Peyer's patch (tissue), 4 donors: ENCODE data around the gene TSPEAR. TPM values are rescaled to one million over a fixed set of nuclear protein-coding genes. Genes with fewer than 3 reads are reported as not detected.
A peak's percentile ranks its signal among the peaks of the same experiment; 100 is the strongest.

Experiments used
- DNase-seq, 3 donors: peaks; one replicate each; pipeline ENCODE4 v3.0.0-alpha.2; 2017 to 2019
- H3K27ac ChIP-seq, 4 donors: fragments of 200-600 bp; sonication (generic); one replicate each; pipeline ENCODE4 v1.5.1; 2016 to 2019
- H3K27me3 ChIP-seq, 2 donors: fragments of 200-600 bp; sonication (generic); one replicate each; pipeline ENCODE4 v1.5.1; 2019
- H3K36me3 ChIP-seq, 3 donors: fragments of 200-600 bp; sonication (generic); one replicate each; pipeline ENCODE4 v1.5.1; 2016 to 2019
- H3K4me1 ChIP-seq, 4 donors: fragments of 200-600 bp; sonication (generic); one replicate each; pipeline ENCODE4 v1.5.1; 2016 to 2019
- H3K4me3 ChIP-seq, 4 donors: fragments of 200-600 bp; sonication (generic); 1 replicate in 3 of 4; 2 replicates in 1 of 4; pipeline ENCODE4 v1.5.1; 2016 to 2019; ENCODE audit warnings: mild to moderate bottlenecking in 1 of 4
- H3K9me3 ChIP-seq, 4 donors: fragments of 200-600 bp; sonication (generic); one replicate each; pipeline ENCODE4 v1.5.1; 2016 to 2019; ENCODE audit warnings: mild to moderate bottlenecking in 1 of 4
- CTCF ChIP-seq, 6 experiments: fragments of 450-650 bp in 4 of 6; fragments of 200-600 bp in 2 of 6; sonication (generic) in 1 of 6; IDR thresholded peaks; one replicate each; pipeline ENCODE4 v1.5.1; 2017 to 2019; ENCODE audit warnings: antibody characterized with exemption in 6 of 6, mild to moderate bottlenecking in 3 of 6, moderate library complexity in 1 of 6
- POLR2A ChIP-seq, 2 donors: fragments of 450-650 bp; IDR thresholded peaks; one replicate each; pipeline ENCODE4 v1.5.1; 2017; ENCODE audit warnings: antibody characterized with exemption in 2 of 2, mild to moderate bottlenecking in 2 of 2, moderate library complexity in 2 of 2
- total RNA-seq, 4 donors: library from RNA; depleted of rRNA; stranded (reverse); fragments of >200 nt; gene quantifications; one replicate each; pipeline ENCODE4 v1.1.0, GENCODE V29; 2016

The TSPEAR gene
- total RNA-seq, 4 donors from 2014 or later = 0.47 TPM; not detected in 3

GRCh38 chr21:44749116-44749758 lies 37.9 kb upstream of the TSPEAR start:
- TF ChIP-seq POLR2A (IDR thresholded peaks at IDR 0.05) = no peak
- TF ChIP-seq CTCF (IDR thresholded peaks at IDR 0.05) = no peak
- Histone ChIP-seq H3K9me3 (no peaks in the 10 kb centered on the region), H3K36me3 (no peaks in the 10 kb centered on the region), H3K27ac (no peak overlapping the region), H3K4me3 (no peak overlapping the region), H3K27me3 (peaks cover 0 to 3% of the 10 kb centered on the region in 2 donors), H3K4me1 (no peaks in the 10 kb centered on the region)
- no peak for DNase-seq

GRCh38 chr21:44748621-44749020 lies 37.2 kb upstream of the TSPEAR start:
- no peak for TF ChIP-seq CTCF (IDR thresholded peaks at IDR 0.05)
- TF ChIP-seq POLR2A (IDR thresholded peaks at IDR 0.05) = no peak
- DNase-seq = no peak

DNA sequence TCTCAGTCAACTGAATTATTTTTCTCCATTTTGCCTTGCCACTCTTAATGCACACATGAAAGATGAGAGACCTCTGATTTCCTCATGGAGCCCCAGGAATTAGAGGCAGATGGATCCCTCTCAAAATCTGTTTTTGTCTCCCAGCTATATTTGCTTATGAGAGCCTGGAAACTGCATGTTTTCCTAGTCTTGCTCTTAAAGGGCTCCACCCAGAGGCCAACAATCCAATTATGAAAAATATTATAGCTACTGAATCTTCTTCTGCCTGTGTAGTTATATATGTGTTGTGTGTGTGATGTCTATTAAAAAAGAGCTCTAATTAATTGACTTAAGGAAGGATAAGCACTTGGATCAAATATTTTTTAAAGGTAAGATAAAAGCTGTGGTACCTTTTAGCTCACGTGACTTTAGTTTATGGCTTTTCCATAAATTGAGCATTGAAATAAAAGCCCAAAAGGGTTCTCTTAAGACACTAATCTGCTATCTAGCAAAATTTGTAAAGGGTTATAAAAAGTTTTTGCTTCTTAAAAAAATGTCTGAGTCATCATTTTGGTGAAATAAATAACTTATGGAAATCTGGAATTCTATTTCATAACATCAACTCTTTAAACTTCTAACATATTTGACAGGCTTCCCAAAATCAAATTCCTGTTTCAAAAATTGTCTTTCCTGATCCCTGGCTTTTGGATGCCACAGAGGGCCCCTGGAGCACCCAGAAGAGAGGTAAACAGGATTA lies 31.2 kb upstream of the TSPEAR start:
- Histone ChIP-seq H3K4me1 (no peaks in the 10 kb centered on the region), H3K9me3 (no peaks in the 10 kb centered on the region), H3K27me3 (no peaks in the 10 kb centered on the region), H3K27ac (no peak overlapping the region), H3K36me3 (no peaks in the 10 kb centered on the region), H3K4me3 (no peak overlapping the region)
- peak in 1 of 3 donors; percentile 8 for DNase-seq
- TF ChIP-seq CTCF (IDR thresholded peaks at IDR 0.05) = peak in 4 of 6 experiments; percentile 17 to 44 (median 41)
- no peak for TF ChIP-seq POLR2A (IDR thresholded peaks at IDR 0.05)

More at GRCh38 chr21:44748621-44749020, 37.2 kb upstream of the TSPEAR start:
- no peaks in the 10 kb centered on the region for H3K9me3 ChIP-seq
- peaks cover 0 to 3% of the 10 kb centered on the region in 2 donors for H3K27me3 ChIP-seq
- H3K36me3 ChIP-seq = no peaks in the 10 kb centered on the region
- no peaks in the 10 kb centered on the region for H3K4me1 ChIP-seq
- no peak overlapping the region for H3K27ac ChIP-seq
- H3K4me3 ChIP-seq = no peak overlapping the region

- no peaks in the 10 kb centered on the region for H3K36me3 ChIP-seq
- H3K4me3 ChIP-seq = no peak overlapping the region
- peak in 1 of 3 donors; percentile 10 for DNase-seq
- H3K4me1 ChIP-seq = no peaks in the 10 kb centered on the region
- TF ChIP-seq CTCF (IDR thresholded peaks at IDR 0.05) = no peak
- TF ChIP-seq POLR2A (IDR thresholded peaks at IDR 0.05) = no peak
- H3K9me3 ChIP-seq = no peaks in the 10 kb centered on the region
- no peak overlapping the region for H3K27ac ChIP-seq
- H3K27me3 ChIP-seq = no peaks in the 10 kb centered on the region
Observed at GRCh38 chr21:44741921-44742320, 30.5 kb upstream of the TSPEAR start.

DNA sequence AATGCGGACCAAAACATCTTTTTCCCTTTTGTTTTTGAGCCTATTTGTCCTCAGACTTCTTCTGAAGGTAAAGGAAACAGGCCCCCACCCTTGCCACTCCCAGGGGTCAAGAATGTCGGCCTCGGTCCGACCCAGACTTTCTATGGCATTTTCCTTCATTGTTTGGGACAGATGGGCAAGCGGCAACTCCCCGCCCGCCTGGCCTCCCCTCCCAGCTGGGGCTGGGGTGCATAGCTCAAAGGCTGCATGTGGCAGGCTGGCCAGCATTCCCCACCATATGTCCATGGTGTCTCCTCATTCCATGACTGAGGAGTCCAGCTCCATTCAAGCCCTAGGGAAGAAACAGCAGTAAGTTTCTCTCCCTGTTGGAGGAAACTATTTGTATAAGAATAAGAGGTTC lies 29.4 kb upstream of the TSPEAR start:
- no peaks in the 10 kb centered on the region for H3K36me3 ChIP-seq
- DNase-seq = peak in 1 of 3 donors; percentile 11
- no peaks in the 10 kb centered on the region for H3K4me1 ChIP-seq
- H3K9me3 ChIP-seq = no peaks in the 10 kb centered on the region
- H3K4me3 ChIP-seq = no peak overlapping the region
- no peak for TF ChIP-seq POLR2A (IDR thresholded peaks at IDR 0.05)
- TF ChIP-seq CTCF (IDR thresholded peaks at IDR 0.05) = no peak
- no peak overlapping the region for H3K27ac ChIP-seq
- no peaks in the 10 kb centered on the region for H3K27me3 ChIP-seq
